H1 (cell line): ENCODE results near the gene TNFAIP8L3. TPM values are rescaled to one million over a fixed set of nuclear protein-coding genes. Genes with fewer than 3 reads are reported as not detected.

Experiments
- CTCF ChIA-PET: fragments of 300-600 bp; sonication (Branson Sonifier 250); formaldehyde crosslinking; loops from one replicate; lab custom pipeline; 2021; ENCODE audit not compliant: partially characterized antibody; lab: Charles Lee
- POLR2A ChIA-PET: fragments of 300-600 bp; sonication (Branson Sonifier 250); formaldehyde crosslinking; loops from one replicate; lab custom pipeline; 2021; ENCODE audit warnings: inconsistent platforms; ENCODE audit not compliant: partially characterized antibody; lab: Charles Lee
- DNase-seq, 2 experiments: peaks; one replicate each; pipeline versions ENCODE4 v3.0.0 to v3.0.0-alpha.2; 2010 to 2022; ENCODE audit warnings: low spot score in 2 of 2, low read depth in 1 of 2, mixed read lengths in 1 of 2
- FAIRE-seq: peaks from 2 replicates; lab custom pipeline; 2011; peaks lifted over from hg19 to GRCh38; lab: Jason Lieb, UNC
- H2AFZ ChIP-seq: 2 replicates; pipeline ENCODE4 v1.8.1; 2012; ENCODE audit warnings: low read length, inconsistent platforms
- H2AK5ac ChIP-seq: 2 replicates; pipeline ENCODE4 v1.6.1; 2013; ENCODE audit warnings: low read depth, low read length
- H2BK120ac ChIP-seq: replicated peaks from 2 replicates; pipeline ENCODE3; 2013; ENCODE audit warnings: low read depth, low read length, inconsistent platforms
- H2BK12ac ChIP-seq: 2 replicates; pipeline ENCODE4 v1.6.1; 2013; ENCODE audit warnings: low read depth, low read length
- H2BK15ac ChIP-seq: 2 replicates; pipeline ENCODE4 v1.6.1; 2013; ENCODE audit warnings: low read length
- H2BK20ac ChIP-seq: 2 replicates; pipeline ENCODE4 v1.6.1; 2013; ENCODE audit warnings: low read length
- H2BK5ac ChIP-seq: 2 replicates; pipeline ENCODE4 v1.6.1; 2013; ENCODE audit warnings: low read depth, low read length
- H3K14ac ChIP-seq: 2 replicates; pipeline ENCODE4 v1.6.1; 2013; ENCODE audit warnings: inconsistent platforms; ENCODE audit not compliant: insufficient read length
- H3K18ac ChIP-seq: 2 replicates; pipeline ENCODE4 v1.6.1; 2013; ENCODE audit warnings: low read length; ENCODE audit errors: extremely low read depth
- H3K23ac ChIP-seq: 2 replicates; pipeline ENCODE4 v1.6.1; 2013; ENCODE audit warnings: inconsistent platforms; ENCODE audit not compliant: insufficient read length
- H3K23me2 ChIP-seq: 2 replicates; pipeline ENCODE4 v1.6.1; 2013; ENCODE audit warnings: low read depth, low read length
- H3K27ac ChIP-seq: 2 replicates; pipeline ENCODE4 v1.6.1; 2011; ENCODE audit warnings: low read depth, low read length, inconsistent platforms
- H3K27me3 ChIP-seq, 4 experiments: replicated peaks in 1 of 4; 1 replicate in 1 of 4; 2 replicates in 3 of 4; pipeline versions ENCODE4 v1.6.1 to v1.8.1; 2011 to 2013; ENCODE audit warnings: low read length in 3 of 4, mild to moderate bottlenecking in 3 of 4, inconsistent platforms in 2 of 4, mixed read lengths in 2 of 4, moderate library complexity in 1 of 4; ENCODE audit not compliant: control insufficient read depth in 3 of 4, insufficient read depth in 3 of 4; ENCODE audit errors: extremely low read depth in 1 of 4
- H3K36me3 ChIP-seq, 4 experiments: 2 replicates each; pipeline versions ENCODE4 v1.6.1 to v1.8.1; 2011 to 2013; ENCODE audit warnings: mild to moderate bottlenecking in 4 of 4, low read length in 3 of 4, moderate library complexity in 2 of 4, control low read depth in 1 of 4, inconsistent platforms in 1 of 4; ENCODE audit not compliant: insufficient read depth in 4 of 4, control insufficient read depth in 2 of 4
- H3K4ac ChIP-seq: replicated peaks from 2 replicates; pipeline ENCODE3; 2013; ENCODE audit warnings: low read length, low read depth, mixed read lengths, inconsistent platforms; ENCODE audit not compliant: insufficient read length
- H3K4me1 ChIP-seq, 4 experiments: replicated peaks in 1 of 4; 1 replicate in 1 of 4; 2 replicates in 3 of 4; pipeline versions ENCODE4 v1.6.1 to v1.8.1; 2011 to 2013; ENCODE audit warnings: low read length in 3 of 4, inconsistent platforms in 2 of 4, mixed read lengths in 1 of 4; ENCODE audit not compliant: insufficient read depth in 4 of 4, control insufficient read depth in 3 of 4
- H3K4me2 ChIP-seq, 2 experiments: 2 replicates each; pipeline versions ENCODE4 v1.6.1 to v1.8.1; 2011 to 2013; ENCODE audit warnings: low read depth in 2 of 2, low read length in 2 of 2, control low read depth in 1 of 2, inconsistent platforms in 1 of 2, mild to moderate bottlenecking in 1 of 2; ENCODE audit not compliant: insufficient read depth in 1 of 2
- H3K4me3 ChIP-seq, 4 experiments: fragments of 200-600, 300-600 bp in 1 of 4; sonication (generic), shearing (Covaris generic), sonication (Bioruptor Twin) in 1 of 4; 2 replicates each; pipeline versions ENCODE4 v1.5.1 to v1.8.1; 2011 to 2016; ENCODE audit warnings: low read length in 4 of 4, low read depth in 3 of 4, control low read depth in 2 of 4, inconsistent platforms in 2 of 4, mild to moderate bottlenecking in 2 of 4, mixed read lengths in 1 of 4, moderate library complexity in 1 of 4; ENCODE audit not compliant: insufficient read depth in 2 of 4; ENCODE audit errors: extremely low read depth in 1 of 4
- H3K56ac ChIP-seq: replicated peaks from 2 replicates; pipeline ENCODE3; 2013; ENCODE audit warnings: low read depth, mild to moderate bottlenecking, mixed read lengths, low read length, inconsistent platforms; ENCODE audit not compliant: insufficient read length
- H3K79me1 ChIP-seq: 2 replicates; pipeline ENCODE4 v1.6.1; 2013; ENCODE audit warnings: low read depth, low read length, control low read depth
- H3K79me2 ChIP-seq, 2 experiments: 2 replicates each; pipeline versions ENCODE4 v1.6.1 to v1.8.1; 2012 to 2013; ENCODE audit warnings: low read length in 2 of 2, mild to moderate bottlenecking in 2 of 2, inconsistent platforms in 1 of 2; ENCODE audit not compliant: insufficient read depth in 2 of 2, control insufficient read depth in 1 of 2
- H3K9ac ChIP-seq, 4 experiments: replicated peaks in 1 of 4; 1 replicate in 1 of 4; 2 replicates in 3 of 4; pipeline versions ENCODE4 v1.6.1 to v1.8.1; 2011 to 2013; ENCODE audit warnings: low read depth in 3 of 4, low read length in 3 of 4, control low read depth in 2 of 4, mild to moderate bottlenecking in 2 of 4, moderate library complexity in 2 of 4, inconsistent platforms in 1 of 4; ENCODE audit errors: extremely low read depth in 1 of 4
- H3K9me3 ChIP-seq, 2 experiments: 2 replicates each; pipeline versions ENCODE4 v1.6.1 to v1.8.1; 2012 to 2013; ENCODE audit warnings: mild to moderate bottlenecking in 2 of 2, moderate library complexity in 2 of 2, control low read depth in 1 of 2, inconsistent platforms in 1 of 2, low read depth in 1 of 2, low read length in 1 of 2, mixed read lengths in 1 of 2; ENCODE audit not compliant: insufficient read depth in 2 of 2
- H4K20me1 ChIP-seq, 2 experiments: replicated peaks in 1 of 2; 2 replicates each; pipeline versions ENCODE3 to v1.8.1; 2011 to 2013; ENCODE audit warnings: inconsistent platforms in 2 of 2, low read length in 2 of 2, mild to moderate bottlenecking in 1 of 2; ENCODE audit not compliant: insufficient read depth in 2 of 2, control insufficient read depth in 1 of 2
- H4K5ac ChIP-seq: 2 replicates; pipeline ENCODE4 v1.6.1; 2013; ENCODE audit warnings: low read length, low read depth, mixed read lengths, inconsistent platforms; ENCODE audit not compliant: insufficient read length
- H4K8ac ChIP-seq: 2 replicates; pipeline ENCODE4 v1.8.0; 2013; ENCODE audit warnings: mild to moderate bottlenecking, moderate library complexity, low read length, inconsistent platforms; ENCODE audit not compliant: insufficient read depth; ENCODE audit errors: extremely low read depth
- H4K91ac ChIP-seq: replicated peaks from 2 replicates; pipeline ENCODE3; 2013; ENCODE audit warnings: low read length, mixed read lengths, inconsistent platforms; ENCODE audit not compliant: insufficient read length
- WGBS, 2 experiments: shearing (Covaris generic) in 1 of 2; methylation state at CpG; one replicate each; pipeline versions ENCODE4 v1.1.6 to v1.1.7; 2013 to 2015; ENCODE audit warnings: low lambda C conversion rate in 2 of 2, mixed read lengths in 2 of 2, inconsistent platforms in 1 of 2, low coverage in 1 of 2, missing lambda C conversion rate in 1 of 2; ENCODE audit not compliant: insufficient replicate concordance in 2 of 2, insufficient coverage in 1 of 2, insufficient read length in 1 of 2; ENCODE audit errors: extremely low coverage in 1 of 2, missing lambda C conversion rate in 1 of 2; 5-methylcytosine and 5-hydroxymethylcytosine counted together
- polyA plus RNA-seq, 7 experiments: library from polyadenylated mRNA; depleted of rRNA in 3 of 7; stranded (reverse) in 5 of 7; unstranded in 2 of 7; fragments of >200 nt in 5 of 7; fragments of 200-250 nt in 2 of 7; gene quantifications; 1 replicate in 5 of 7; 2 replicates in 1 of 7; 4 replicates in 1 of 7; pipeline versions ENCODE4 v1.2.1 to v1.2.3, GENCODE V29; 2011 to 2013; ENCODE audit warnings: missing spikeins in 2 of 7, mixed read lengths in 2 of 7
- total RNA-seq: library from RNA; stranded (reverse); fragmentation: NEBNext Ultra II Directional; extraction: Animal tissue kit (Norgen Biotek cat#: 25700); gene quantifications from 2 replicates; pipeline ENCODE4 v1.2.1, GENCODE V29; 2021

TNFAIP8L3 gene
- total and polyA plus RNA-seq, 2 of the 8 experiments (the other 6 are each of a cell fraction or from before 2014, with no cell fraction given) = 0.23 to 0.67 TPM

GRCh38 chr15:51096976-51097375 lies 2.3 kb upstream of the TNFAIP8L3 start:
- H3K9ac ChIP-seq = no peak overlapping the region
- H2BK5ac ChIP-seq = no peak overlapping the region
- H3K14ac ChIP-seq = no peak overlapping the region
- H2BK120ac ChIP-seq = no peak overlapping the region
- ChIA-PET POLR2A (interaction anchor here (2.8 kb wide), 1 partner anchor 19 kb away, joined by 10 read pairs; no protein-coding TSS in a partner anchor), CTCF (interaction anchor here (0.6 to 1.4 kb wide), 3 partner anchors 36 to 1724 kb away, joined by 3 to 4 read pairs (median 3); no protein-coding TSS in a partner anchor)
- FAIRE-seq = no peak
- no peak overlapping the region for H3K23ac ChIP-seq
- no peak overlapping the region for H4K91ac ChIP-seq
- no peak overlapping the region for H4K5ac ChIP-seq
- no peak overlapping the region for H3K56ac ChIP-seq
- no peaks in the 10 kb centered on the region for H3K79me2 ChIP-seq
- no peaks in the 10 kb centered on the region for H3K79me1 ChIP-seq
- H2AFZ ChIP-seq = no peak overlapping the region
- no peak overlapping the region for H3K4me2 ChIP-seq
- H2BK12ac ChIP-seq = no peak overlapping the region
- H3K9me3 ChIP-seq = no peaks in the 10 kb centered on the region
- H3K27ac ChIP-seq = no peak overlapping the region
- DNase-seq = no peak
- H3K4ac ChIP-seq = no peak overlapping the region
- no peak overlapping the region for H2BK20ac ChIP-seq
- H2BK15ac ChIP-seq = no peak overlapping the region
- H3K4me1 ChIP-seq = peaks cover 0 to 3% (median 0%) of the 10 kb centered on the region in 4 experiments; a peak in 2 of 7 replicates
- H4K20me1 ChIP-seq = peaks cover 0 to 7% of the 10 kb centered on the region in 2 experiments
- H3K4me3 ChIP-seq = no peak overlapping the region
- no peak overlapping the region for H2AK5ac ChIP-seq
- no peak overlapping the region for H4K8ac ChIP-seq
- H3K36me3 ChIP-seq = no peaks in the 10 kb centered on the region; a peak in 1 of 8 replicates
- peaks cover 16 to 41% (median 37%) of the 10 kb centered on the region in 4 experiments for H3K27me3 ChIP-seq
- no peak overlapping the region for H3K18ac ChIP-seq
- WGBS, 2 experiments = 58% methylated on average over 1 of the region's 1 CpG; no CpG with 5 or more reads in 1 of the 2 experiments
- H3K23me2 ChIP-seq = peaks cover 5% of the 10 kb centered on the region
